Measurements from ENCODE around the gene PTGR1.
"Not testable (repeated sequence)": the region's sequence is repeated elsewhere in the genome, so short reads cannot be mapped to it uniquely, and the experiment has no call there.

Gene PTGR1

DNA sequence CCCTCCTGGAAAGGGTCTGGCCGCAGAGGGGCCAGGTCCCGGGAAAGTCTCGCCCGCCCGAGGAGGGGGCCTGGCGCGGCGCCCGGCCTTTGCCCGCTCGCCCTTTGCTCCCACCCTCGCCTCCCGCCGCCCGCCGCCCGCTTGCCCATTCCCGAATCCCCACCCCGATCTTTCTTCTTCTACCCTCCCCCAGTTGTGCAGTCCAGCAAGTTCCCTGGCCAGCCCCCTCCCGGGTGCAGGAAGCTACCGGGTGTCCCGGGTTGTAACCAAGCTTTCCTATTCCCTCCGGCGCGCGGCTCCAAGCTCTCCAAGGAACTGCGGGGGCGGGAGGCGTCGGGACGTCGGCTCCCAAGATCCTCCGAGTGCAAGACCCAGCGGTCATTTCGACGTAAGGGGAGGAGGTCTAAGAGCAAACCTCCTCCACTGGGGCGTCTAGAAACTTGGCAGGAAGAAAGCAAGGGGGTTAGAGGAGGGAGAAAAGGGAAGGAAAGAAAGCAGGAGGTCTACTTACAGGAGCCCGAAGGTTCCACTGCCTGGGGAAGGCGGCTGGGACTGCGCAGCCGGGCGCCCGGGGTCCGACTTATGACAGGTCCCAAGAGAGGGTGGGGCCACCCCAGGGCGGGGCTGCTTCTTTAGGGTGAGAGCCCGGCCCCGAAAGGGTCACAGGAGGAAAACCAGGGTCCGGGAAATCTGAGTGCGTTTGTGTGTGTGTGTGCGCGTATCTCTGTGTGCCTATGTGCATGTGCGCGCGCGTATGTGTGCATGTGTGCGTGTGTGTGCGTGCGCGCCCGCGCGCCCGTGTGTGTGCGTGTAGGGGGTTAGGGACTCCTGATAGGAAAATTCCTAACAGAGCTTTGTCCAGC is at the start of gene PTGR1:
PTGR1 (minus strand) TSS at position 556 of the 863 bp plus-strand sequence. CDS start 2,225 bp downstream, outside the sequence.
- DNase-seq = no peak

DNA sequence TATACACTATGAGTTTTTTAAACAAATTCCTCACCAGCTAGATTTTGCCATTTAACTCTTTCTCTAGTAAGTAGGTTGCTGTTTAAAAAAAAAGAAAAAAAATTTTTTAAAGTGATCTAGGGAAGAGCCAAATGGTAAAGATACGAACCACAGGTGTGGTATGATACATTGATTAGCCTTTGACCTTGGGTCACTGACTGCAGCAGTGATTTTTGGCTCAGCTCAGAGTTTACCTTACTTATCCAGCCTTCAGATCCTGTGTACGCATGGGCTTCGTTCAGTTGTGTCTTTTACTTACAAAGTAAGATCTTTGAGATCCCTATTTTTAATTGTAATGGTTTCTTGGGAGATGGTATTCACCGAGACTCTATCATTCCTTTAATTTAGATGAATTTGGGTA is 49.6 kb upstream of the PTGR1 start:
- no peak for DNase-seq

DNA sequence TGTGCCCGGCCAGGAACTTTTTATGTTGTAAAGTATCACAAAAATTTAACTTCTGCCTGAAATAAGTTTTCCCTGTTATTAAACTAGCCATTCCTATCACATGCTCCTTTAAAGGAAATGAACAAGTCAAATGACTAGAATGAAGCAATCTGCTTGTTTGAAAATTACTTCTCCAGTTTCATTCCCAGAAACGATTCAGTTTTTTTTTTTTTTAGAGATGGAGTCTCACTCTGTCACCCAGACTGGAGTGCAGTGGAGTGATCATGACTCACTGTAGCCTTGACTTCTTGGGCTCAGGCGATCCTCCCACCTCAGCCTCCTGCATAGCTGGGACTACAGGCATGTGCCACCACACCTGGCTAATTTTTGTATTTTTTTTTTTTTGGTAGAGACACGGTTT is 48.6 kb upstream of the PTGR1 start:
- no peak for DNase-seq

DNA sequence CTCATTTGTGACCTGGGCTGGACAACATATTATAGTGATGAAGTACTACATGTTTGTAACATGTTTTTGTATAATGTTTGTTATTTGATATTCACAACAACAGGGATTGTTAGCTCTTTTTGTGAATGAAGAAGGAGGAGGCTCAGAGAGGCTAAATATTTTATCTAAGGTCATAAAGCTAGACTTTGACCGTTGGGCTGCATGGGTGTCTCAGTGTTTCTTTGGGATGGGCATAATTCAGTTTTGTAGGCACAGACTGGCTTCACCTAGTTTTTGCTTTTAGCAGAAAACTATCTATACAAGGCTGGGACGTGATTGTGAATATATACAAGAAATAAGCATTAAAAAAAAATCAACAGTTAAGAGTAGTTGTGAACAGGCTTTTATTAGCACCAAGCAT is 47.0 kb upstream of the PTGR1 start:
- DNase-seq = no peak

DNA sequence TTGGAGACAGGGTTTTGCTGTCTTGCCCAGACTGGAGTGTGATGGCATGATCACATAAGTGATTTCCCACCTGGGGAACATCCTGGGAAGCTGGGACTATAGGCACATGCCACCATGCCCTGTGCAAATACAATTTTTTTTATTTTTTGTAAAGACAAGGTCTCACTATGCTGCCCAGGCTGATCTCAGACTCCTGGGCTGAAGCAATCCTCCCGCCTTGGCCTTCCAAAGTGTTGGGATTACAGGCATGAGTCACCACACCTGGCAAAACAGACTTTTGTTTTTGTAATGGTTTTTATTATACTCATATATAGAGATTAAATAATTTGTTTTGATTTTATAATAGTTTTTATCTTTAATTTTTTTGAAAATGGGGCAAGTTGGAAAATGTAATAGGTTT is 46.4 kb upstream of the PTGR1 start:
- DNase-seq = no peak

DNA sequence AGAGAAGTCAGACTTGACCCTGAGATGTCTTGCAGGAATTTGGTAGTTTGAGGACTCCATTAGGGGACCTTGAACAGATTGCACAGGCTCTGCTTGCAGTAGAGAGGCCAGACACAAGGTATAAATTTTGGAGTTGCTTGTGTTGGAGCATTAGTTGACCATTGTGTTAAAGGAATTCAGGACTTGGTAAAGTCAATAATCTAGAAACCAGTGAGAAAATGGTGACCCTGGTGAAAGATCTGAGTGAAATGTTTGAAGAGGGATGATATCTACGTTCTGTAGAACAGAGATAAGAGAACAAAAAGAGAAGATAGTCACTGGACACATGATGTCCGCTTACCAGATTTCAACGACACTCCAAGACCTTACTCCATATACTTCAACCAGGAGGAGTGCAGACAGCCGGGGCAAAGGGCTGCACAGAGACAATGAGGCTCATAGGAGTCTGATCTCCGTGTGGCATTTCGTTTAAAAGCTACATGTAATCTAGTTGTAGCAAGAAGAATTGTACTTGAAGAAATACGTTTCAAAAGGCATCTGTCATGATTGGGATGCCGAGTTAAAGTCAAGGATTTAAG is 44.8 kb upstream of the PTGR1 start:
- DNase-seq = no peak

DNA sequence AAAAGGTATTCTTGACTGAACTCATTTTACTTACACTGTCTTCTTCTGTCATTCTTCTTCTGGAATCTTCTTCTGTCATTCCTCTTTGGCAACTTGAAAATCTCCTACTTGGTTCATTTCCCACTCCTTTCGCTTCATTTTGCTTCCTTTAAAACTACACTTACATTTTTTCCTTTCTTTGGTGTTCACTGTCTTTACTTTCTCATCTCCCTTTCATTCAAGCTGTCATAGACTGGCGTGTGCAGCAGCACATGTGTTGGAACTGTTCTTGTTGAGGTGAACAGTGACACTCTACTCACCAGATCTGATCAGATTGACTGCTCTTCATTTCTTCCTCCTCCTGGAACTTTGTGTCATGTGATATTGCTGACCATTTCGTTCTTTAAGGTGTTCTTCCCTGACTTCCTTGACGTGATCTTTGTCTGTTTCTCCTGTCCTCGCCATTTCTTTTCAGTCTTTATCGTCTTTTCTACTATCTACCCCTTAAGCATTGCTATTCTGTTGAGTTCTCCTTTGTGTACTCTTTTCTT is 38.0 kb upstream of the PTGR1 start:
- no peak for DNase-seq

DNA sequence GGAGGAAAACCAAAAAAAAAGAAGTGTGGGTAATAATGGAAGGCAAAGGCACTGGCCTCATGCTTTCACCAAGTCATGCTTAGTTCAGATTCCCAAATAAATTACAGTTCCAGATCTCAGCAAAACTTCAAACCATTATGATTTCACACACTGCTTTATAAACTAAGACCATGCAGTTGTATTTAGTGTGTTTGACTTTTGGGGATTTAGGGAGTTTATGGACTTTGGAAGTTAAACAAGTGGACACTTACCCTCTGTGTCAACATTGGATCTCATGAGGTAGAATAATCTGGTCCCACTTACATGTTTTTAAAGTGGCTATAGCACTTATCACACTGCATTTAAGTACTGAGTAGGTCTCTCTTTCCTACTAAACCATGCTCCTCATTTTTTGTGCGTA is 35.4 kb upstream of the PTGR1 start:
- no peak for DNase-seq

DNA sequence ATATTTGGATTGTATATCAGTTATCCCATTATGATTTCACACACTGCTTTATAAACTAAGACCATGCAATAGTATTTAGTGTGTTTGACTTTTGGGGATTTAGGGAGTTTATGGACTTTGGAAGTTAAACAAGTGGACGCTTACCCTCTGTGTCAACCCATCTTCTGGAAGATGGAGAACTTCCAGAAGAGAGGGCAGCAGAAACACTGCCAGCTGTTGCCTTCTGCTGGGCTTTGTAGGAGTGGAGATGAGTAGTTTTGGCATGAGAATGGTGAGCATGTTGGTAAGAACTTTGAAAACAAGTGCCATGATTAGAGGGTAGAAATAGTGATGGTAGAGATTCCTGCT is 33.9 kb upstream of the PTGR1 start:
- DNase-seq = no peak

DNA sequence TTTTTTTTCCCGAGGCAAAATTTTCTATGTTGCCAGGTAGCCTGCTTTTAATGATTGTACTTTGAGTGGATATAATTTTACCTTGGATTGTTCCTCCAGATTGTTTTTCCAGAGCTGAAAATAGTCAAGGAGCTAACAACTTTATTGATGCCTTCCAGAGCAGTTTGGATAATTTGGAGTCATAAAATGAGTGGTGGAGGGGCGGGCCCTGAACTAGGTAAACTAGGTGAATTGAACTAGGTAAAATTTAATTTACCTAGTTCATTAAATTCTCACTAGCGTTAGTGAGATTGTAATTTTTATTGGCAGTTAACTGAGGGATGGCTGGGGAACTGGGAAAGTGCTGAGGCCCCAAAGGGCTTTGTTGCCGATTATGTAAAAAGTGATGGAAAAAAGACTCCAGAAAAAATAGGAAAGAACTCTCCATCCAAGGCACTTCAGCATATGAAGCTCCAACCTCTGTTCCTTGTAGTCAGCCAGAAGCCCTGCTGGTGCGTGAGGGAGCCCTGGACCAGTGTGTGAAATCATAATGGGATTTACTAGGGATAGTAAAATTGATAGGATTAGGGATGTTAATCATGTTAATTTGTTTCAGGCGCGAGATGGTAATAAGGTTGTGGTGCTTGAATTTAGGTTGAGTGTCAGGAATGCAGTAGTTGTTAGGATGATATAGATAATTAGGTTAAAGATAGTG is 33.4 kb upstream of the PTGR1 start:
- DNase-seq = no peak

DNA sequence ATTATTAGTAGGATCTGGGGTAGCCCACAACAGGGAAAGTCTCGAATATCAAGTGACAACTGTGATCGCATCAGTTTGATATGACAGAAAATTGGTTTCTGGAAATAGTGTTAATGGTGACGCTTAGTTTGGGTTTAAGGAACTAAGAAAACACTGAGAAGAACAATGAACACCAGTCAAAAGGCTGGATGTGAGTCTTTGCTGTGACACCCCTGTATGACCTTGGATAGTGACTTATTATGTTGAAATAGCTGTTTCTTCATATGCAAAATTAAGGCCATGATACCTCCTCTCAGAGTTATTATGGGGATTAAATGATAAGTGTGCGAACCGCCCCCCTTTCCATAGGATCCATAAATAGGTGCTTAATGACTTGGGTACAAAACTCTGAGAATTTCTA is 32.6 kb upstream of the PTGR1 start:
- no peak for DNase-seq

DNA sequence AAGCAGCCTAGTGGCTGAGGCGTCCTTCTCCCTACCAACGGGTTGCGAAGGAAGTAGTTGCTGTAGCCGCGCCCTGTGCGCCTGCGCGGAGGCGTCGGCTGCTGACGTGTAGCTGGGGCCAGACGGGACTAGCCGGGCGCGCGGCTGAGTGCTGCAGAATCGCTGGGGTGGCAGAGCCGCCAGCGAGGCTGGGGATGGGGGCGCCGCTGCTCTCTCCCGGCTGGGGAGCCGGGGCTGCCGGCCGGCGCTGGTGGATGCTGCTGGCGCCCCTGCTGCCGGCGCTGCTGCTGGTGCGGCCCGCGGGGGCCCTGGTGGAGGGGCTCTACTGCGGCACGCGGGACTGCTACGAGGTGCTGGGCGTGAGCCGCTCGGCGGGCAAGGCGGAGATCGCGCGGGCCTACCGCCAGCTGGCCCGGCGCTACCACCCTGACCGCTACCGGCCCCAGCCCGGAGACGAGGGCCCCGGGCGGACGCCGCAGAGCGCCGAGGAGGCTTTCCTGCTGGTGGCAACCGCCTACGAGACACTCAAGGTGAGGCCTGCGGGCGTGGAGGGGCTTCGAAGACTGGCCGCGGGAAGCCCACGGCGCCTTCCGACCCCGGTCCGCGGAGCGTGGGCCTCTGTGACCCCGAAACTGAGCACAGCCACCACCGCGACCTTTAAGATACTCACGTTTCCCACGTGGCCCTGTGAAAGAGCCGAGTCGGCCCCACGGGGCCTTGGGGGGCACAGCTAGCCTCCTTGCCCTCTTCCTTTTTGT is 31.9 kb upstream of the PTGR1 start, which contains the start of gene DNAJC25:
DNAJC25 (plus strand) TSS at position 121 of the 758 bp plus-strand sequence; CDS start at position 195, 74 bp downstream.
- peak; percentile 90 for DNase-seq

DNA sequence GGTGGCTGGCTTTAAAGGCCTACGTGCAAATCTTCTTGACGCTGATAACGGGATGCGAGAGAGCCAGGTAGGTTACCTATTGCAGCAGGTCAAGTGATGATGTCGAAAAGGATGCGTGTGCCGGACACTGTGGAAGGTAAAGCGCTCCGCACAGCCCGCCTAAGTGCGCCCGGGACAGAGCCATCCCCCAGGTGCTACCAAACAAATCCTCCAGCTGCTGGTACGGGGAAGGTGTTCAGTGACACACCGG is 31.4 kb upstream of the PTGR1 start:
- DNase-seq = no peak

DNA sequence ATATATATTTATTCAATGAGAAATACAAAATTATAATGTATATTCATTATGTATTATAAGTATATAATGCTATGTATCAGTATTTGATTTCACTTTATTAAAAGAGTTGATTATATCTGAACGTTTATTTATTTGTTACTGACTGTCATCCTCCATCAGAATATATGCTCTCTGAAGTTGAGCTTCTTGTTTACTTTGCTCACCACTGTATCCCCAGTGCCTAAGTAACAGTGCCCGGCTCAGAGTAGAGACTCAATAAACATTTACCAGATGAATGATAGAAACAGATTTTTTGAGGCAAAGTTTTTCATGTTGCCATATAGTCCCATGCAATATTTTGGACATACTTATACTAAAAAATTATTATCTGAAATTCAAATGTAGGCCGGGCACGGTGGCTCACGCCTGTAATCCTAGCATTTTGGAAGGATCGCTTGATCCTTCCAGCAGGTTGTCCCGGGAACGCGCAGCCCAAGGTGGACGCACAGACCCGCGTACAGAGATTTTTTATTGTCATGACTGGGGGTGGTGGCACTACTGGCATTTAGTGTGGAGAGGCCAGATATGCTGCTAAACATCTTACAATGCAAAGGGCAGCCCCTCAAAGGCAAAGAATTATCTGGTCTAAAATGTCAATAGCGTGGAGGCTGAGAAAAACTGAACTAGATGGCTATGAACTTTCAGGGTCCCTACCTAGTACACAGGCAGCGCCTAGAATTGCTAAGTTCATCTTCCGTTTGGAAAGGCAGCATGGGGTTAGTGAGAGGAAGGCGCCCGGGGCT is 30.9 kb upstream of the PTGR1 start:
- no peak for DNase-seq

DNA sequence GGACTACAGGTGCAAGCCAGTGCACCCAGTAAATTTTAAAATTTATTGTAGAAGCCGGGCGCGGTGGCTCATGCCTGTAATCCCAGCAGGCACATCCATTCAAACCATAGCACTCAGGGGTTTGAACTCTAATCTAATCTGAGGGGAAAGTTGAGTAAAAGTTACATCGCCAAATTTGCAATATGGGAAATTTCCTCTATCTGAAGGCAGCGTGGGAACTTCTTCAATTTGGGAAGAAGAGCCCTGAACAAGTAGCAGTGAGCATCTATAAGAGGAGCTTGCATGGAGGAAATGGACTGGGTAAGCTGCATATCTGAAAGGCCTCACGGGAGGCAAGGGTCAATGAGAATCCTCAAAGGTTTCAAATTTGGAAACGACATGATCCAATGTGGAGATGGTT is 29.0 kb upstream of the PTGR1 start:
- no peak for DNase-seq

DNA sequence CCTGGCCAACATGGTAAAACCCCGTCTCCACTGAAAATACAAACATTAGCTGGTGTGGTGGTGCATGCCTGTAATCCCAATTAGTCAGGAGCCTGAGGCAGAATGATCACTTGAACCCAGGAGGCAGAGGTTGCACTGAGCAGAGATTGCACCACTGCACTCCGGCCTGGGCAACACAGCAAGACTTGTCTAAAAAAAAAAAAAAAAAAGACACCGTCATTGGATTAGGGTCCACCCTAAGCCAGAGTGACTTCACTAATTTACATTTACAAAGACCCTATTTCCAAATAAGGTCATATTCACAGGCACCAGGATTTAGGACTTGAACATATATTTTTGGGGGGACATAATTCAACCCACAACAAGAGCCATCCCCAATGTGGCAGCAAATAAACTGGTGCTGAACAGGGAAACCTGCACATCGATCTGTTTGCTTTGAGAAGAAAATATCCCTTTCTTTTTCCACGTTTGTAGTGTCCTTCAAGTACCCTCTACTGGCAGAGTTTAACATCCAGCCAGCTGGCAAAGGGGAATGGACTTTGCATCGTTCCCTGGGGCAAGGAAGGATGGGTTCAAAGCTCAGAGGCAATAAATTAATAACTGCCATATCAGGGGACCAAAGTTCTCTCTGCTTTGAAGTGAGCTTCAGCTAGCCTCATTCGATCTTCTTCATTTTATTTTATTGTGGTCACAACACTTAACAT is 28.0 kb upstream of the PTGR1 start:
- DNase-seq = no peak

DNA sequence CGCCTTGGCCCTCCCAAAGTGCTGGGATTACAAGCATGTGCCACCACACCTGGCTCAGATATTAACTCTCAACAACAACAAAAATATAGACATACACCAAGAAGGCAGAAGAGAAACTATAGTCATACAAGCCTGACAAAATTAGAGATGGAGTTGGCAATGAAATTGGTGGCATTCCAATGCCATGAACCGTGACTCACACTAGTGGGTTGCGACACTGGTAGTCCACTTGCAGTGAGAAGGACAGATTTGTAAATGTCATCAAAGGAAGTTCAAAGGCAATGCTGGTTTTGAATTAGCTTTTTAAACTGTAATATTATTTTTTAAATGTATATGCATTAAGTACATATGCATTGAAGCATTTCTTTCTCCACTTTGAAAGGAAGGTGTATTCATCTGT is 23.2 kb upstream of the PTGR1 start:
- DNase-seq = no peak

DNA sequence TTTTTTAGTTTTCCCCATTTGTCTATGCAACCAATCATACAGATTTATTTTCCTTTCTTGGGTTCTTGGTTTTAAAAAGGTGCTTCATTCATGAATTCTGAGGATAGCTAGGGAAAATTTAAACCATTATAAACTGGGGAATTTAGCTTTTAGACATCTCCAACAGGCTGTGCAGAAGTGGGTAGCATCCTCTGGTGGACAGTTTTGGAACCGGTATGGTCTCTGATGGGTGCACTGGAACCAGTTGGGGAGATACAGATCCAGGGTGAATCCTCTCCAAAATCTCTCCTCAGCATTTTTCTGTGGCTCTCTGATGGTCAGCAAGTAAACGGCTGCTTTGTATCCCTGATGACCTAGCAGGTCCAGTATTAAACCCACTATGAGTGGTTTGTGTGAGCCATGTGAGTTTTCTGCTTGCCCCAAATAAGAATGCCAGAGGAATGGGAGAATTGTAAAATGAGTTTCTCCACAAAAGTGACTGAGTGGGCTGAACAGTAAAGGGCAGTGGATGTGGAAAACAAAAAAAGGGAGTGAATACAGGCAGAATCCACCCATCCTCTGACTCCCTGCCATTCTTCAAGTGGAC is 22.5 kb upstream of the PTGR1 start:
- DNase-seq = no peak

DNA sequence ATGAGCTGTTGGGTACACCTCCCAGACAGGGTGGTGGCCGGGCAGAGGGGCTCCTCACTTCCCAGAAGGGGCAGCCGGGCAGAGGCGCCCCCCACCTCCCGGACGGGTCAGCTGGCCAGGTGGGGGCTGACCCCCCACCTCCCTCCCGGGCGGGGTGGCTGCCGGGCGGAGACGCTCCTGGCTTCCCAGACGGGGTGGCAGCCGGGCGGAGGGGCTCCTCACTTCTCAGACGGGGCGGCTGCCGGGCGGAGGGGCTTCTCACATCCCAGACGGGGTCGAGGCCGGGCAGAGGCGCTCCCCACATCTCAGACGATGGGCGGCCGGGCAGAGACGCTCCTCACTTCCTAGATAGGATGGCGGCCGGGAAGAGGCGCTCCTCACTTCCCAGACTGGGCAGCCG is 17.9 kb upstream of the PTGR1 start:
- not testable (repeated sequence) for DNase-seq

DNA sequence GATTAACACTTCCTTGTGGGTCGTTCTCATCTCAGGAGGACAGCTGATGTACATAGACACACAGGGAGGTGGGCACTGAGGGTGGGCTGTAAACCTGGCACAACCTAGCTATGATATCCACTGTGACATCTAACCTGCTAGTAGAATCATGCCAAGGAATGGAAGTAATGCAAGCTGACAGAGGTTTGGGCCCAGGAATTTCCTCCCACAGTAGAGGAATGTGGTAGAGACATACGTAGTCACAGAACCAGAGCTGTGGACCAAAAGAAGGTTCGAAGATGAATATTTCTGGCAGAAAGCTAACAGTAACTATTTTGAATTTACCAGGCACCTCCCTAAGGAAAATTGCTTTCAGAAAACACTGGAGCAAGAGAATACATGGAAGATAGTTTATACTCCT is 16.5 kb upstream of the PTGR1 start:
- DNase-seq = no peak

DNA sequence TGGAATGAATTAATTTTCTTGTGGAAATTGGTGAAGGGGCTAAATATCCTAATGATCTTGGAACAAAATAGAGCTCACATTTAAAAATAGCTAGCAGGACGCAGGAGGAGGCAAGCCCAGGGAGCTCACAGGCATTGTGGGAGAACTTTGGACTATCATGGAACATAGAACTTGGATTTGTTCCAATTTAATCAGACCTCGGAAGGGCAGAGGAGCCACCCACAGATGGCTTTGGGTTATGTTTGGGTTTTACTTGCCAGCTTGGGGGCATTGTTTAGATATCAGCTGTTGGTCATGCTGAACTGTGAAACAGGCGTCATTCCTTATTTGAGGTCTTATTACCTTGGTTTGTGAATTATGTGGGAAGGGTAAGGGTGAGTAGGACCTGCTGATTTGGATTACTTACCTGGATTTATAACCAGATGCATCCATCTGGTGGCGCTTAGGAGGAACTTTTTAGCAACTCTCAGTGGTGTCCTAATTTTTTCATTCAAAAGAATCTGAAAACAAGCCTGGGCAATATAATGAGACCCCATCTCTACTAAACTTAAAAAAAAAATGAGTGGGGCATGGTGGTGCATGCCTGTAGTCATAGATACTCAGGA is 14.1 kb upstream of the PTGR1 start:
- DNase-seq = no peak

Measured in SIG-M5 (cell line).